ENCODE measurements around the gene CILP.

Gene CILP

DNA sequence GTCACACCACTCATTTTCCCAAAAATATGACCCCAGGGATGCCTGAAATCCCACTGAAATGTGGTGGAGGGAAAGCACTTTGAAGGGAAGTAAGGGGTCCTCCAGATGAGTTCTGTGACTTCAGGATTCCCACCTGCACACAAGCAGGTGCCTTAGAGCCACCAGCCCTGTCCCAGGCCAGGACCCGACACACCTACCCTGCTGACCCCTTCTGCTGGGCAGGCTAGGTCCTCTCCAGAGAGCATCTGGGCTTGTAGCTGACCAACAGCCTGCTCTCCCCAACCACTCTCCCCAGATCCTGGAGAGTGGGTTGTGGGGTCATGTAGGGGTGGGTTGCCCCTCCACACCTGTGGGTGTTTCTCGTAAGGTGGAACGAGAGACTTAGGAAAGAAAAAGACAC, 14.9 kb upstream of the CILP start:
- no peak for DNase-seq (ENCODE audit: low read depth)

DNA sequence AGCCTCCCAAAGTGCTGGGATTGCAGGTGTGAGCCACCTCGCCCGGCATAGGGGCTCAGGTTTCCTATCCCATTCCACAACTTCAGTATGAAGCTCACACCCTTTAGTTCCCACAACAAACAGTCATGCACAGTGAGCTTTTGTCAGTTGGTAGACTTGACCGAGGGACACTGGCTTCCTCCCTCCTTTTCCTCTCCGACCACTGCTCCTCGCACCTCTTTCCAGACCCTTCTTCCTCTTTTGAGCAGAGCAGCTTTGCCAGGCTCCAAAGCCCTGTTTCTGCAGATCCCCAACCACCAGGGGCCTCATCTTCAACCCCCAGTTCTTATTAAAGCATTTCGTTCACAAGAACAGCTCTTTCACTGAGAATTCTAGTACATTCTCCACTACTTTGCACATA, 12.7 kb upstream of the CILP start:
- DNase-seq (ENCODE audit: low read depth) = no peak

DNA sequence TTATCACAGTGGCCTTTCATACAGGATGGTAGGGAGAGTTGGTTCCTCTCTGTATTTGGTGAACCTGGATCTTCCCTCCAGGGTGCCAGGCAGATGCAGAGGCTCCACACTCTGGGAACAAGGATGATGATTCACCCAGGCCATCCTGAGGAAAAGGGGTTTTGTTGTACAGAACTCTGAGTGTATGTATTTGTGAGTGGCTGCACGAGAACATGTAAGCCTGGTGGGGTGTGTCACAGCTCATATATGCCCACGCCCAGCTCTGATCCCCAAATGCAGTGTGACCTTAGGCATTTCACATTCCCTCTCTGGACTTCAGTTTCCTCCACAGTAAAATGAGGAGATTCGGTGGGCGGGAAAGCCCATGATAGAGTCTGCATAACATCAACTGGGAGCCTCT, 11.6 kb upstream of the CILP start:
- no peak for DNase-seq (ENCODE audit: low read depth)

DNA sequence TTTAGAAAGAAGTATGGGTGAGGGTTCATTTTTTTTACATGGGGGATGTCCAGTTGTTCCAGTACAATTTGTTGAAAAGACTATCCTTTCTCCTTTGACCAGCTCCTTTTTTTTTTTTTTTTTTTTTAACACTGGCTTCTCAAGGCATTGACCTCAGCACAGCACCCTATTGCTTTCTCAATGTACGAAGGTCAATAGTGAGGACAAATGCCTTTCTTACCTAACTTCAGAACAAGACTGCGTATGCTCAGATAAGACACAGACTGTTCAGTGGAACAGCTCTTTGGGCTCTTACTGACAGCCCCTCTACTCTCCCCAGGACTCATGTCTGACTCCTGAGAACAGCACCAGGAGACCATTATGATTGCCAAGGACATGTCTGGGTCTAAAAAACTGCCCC, 10.4 kb upstream of the CILP start:
- DNase-seq (ENCODE audit: low read depth) = no peak

DNA sequence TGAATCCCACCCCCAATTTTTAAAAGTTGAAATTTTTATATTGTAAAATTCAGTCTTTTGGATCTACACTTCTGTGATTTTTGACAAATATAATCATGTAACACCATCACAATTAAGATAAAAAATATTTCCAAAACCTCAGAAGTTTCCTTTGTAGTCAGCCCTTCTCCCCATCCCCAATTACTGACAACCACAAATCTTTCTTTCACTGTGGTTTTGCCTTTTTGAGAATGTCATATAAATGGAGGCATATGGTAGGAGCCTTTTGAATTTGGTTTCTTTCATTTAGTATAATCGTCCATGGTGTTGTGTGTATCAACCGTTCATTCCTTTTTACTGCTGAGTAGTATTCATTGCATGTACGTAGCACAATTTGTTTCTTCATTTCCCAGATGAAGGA, 7.9 kb upstream of the CILP start:
- DNase-seq (ENCODE audit: low read depth) = no peak

DNA sequence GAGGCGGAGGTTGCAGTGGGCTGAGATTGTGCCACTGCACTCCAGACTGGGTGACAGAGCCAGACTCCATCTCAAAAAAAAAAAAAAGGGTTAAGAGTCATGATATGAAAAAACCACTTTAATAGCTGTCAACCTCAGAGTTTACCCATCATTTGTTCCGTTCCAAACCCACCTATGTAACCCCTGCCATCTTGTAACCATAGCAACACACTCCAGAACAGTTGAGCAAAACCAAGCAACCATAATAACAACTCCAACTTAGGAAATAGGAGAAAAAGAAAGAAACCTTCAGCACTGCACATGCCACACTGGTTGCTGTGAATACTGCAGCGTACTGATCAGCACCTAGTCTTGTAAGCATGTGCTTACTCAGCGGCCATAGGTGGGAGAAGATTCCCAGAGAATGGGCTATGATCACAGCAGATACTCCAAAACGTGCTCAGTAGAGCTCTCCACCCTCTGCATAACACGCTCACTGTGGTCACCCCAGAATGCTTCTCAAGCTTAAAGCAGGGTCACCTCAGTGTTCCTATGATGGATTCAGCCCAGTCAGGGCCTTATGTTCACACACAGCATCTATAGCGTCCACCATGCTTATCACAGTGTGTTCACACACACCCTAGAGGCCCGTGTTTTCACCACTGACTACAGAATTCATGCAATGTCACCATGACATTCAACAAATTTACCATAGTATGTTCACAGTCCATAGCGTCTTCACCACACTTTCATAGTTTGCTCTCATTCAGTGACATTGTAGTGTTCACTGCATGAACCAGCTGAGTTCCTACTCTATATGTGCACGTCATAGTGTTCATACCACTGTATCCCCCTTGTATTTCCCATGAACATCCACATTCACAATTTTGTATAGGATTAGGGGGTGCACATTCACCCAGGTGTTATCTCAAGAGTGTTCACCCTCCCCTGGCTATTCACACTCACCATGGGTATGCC, 6.5 kb upstream of the CILP start:
- DNase-seq (ENCODE audit: low read depth) = no peak

DNA sequence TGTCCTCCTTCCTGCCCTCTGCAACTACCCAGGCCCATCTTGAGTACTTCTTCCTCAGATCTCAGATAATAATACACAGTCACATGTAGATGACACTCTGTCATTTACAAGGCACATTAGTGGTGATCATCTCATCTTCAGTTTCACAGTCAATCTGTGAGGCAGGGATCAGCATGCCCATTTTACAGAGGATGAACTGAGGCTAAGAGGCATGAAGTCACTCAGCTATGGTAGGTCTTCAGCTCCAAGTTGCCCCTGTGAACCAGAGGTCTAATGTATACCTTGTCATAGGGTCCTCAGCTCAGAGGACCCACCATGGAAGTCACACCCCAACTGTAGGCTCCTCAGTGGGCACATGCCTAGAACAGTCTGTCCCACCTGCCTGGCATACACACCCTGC, 4.2 kb upstream of the CILP start:
- no peak for DNase-seq (ENCODE audit: low read depth)

DNA sequence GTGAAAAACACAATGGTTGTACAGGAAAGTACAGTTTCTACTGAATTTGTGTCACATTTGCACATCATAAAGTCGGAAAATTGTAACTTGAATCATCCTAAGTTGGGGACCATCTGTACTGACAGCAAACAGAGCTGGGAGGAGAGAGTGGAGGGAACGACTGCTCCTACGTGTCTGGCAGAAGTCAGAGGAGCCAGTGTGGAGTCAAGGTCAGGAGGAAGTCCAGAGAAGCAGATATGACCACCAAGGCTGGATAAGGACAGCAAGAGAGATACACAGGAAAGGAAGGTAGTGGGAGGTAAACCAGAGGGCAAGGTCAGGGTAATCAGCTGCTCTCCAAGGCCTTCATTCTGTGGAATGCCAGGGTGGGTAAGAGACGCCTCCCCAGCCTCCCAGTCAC, 2.7 kb upstream of the CILP start:
- no peak for DNase-seq (ENCODE audit: low read depth)

DNA sequence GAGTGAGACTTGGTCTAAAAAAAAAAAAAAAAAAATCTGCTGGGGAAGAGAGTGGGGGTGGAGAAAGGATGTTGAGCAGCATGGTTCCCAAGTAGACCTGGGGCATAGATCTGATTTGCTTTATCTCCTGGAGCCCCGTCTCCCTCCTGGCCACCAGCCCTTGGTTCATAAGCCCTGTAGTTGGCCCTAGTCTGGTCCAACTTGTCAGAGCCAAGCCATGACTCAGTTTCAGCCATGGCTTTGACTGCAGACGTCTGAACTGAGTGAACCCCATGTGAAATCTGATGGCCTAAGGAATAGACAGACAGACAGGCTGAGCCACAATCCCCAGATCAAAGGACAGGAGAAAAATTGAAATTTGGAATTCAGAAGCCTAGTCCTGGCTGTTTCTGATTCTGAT, 2.0 kb upstream of the CILP start:
- DNase-seq (ENCODE audit: low read depth) = no peak

DNA sequence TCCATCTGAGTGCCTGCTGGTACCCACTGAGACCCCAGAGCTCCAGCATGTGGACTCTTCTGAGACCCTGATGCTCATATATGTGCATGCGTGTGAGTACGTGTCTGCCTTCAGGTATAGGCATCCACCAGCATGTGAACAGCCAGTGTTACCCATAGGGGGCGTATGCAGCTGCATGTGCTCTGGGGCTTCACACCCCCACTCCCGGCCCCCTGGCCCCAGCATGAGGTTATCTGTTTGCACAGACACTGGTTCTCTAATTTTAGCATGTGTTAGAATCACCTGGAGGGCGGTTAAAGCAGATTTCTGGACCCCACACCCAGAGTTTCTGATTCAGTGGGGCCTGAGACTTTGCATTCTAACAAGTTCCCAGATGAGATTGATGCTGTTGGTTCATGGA, 824 bp upstream of the CILP start:
- DNase-seq (ENCODE audit: low read depth) = no peak

DNA sequence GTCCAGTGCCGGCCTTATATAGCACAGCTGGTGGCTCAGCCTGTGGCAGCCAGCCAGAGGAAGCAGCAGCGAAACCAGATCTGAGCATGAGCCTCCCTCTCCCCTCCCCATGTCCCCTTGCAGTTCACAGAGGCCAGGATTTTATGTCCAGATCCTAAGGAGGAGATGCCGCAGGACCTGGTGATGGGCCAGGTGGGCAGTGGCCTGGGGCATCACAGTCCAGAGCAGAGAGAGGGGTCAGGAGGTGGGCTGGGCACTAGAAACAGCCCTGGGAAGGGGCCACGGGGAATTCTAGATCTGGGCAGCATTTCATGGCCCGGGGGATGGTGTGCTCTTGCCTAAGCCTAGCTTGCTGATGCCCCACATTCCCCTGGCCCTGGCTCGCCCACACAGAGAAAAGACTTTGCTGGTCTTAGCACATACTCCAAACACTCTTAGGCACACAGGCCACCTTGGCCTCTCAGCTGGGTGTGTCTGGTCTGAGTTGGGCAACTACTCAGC, 259 bp upstream of the CILP start:
- DNase-seq (ENCODE audit: low read depth) = no peak

DNA sequence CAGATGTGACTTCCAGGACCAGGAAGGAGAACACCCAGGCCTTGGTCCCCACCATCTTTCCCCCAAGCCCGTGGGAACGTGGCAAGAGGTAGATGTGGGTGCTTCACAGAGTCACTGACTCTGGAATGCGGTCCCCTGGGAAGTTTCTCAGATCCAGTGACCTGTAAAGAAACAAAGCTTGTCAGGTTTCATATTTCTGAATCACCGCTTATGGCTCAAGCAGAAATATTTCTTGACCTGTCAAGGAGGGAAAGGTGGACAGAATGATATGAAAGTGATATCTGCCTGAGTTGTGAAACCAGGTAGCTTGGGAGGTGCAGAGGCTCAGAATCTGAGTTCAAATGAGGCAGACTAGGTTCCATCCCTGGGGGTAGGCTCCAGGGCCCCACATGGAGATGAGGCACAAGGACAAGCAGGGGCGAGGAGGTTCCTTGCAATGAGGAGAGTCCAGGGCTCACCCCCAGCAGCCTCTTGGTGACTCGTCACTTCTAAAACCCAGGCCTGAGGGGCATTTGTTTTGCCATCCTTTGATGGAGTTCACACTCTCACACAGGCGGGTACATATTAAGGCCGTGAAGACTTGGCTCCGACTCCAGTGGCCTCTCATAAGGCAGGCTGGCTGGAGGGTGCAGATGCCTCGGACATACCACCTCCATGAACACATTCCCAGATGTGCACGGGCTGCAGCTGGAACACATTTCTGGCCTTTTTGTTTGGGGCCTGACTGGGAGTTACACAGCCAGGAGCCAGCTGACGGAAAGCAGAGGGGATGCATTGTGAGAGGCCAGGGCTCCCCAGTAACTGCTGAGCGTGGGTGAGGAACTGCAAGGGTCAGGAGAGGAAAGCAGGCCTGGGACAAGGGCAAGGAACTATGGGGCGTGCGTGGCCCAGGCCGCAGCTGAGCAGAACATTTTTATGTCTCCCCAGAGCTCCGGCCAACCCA, 1.3 kb downstream of the CILP start:
- DNase-seq (ENCODE audit: low read depth) = no peak

DNA sequence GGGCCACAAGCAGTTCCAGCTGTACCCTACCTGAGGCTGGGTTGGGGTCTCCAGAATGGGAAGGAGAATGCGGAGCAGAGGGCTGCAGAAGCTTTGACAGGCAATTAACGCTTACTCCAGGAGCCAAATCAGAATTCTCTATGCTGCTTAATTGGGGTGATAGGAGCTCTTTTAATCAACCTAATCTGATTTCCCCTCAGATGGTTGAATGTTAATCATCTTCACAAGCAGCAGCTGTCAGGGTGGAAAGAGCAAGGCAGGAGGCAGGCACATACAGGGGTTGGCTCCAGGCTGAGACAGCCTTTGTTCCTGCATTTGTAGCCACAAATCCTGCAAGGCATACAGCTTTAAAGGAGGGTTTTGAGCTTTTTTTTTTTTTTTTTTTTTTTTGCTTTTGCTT, 2.6 kb downstream of the CILP start:
- no peak for DNase-seq (ENCODE audit: low read depth)

DNA sequence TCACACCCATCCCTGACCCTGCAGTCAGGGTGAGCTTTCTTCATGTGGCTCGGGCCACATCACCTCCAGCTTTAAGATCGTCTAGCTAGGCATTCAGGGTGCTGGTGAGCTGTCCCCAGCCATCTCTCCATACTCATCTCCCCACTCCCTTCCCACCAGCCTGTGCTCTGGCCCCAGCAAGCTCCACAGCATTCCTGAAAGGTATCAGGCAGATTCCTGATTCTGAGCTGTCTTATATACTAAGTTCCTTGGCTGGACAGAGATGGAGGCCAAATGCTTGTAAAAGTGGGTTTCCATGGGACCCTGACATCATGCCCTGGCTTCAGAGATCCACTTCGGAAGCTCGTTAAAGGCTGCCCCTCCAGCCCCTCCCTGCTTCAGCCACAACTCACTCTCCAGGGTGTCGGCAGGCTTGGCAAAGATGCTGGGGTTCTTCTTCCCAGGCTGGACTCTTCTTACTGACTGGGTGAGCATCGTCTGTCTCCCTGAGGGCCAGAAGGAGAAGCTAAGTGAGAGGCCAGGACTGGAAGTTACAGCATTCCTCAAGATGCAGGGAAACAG, 3.9 kb downstream of the CILP start:
- DNase-seq (ENCODE audit: low read depth) = no peak

DNA sequence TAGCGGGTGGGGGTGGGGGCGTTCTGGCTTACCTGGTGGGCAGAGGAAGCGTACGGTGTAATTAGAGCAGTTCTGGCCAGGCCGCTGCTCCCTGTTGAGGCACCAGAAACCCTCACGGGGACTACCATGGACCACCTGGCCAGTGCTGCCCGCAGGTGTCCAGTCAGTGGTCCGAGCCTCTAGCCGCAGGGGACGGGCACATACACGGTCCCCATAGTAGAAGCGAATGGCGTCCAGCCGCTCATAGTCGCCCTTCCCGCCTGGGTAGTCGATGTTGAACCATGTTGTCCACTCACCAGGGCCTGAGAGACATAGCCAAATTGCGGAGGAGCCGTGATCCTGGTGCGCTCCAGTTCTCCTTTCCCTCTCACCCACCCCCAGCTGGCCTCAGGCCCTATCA, 4.5 kb downstream of the CILP start:
- DNase-seq (ENCODE audit: low read depth) = no peak

DNA sequence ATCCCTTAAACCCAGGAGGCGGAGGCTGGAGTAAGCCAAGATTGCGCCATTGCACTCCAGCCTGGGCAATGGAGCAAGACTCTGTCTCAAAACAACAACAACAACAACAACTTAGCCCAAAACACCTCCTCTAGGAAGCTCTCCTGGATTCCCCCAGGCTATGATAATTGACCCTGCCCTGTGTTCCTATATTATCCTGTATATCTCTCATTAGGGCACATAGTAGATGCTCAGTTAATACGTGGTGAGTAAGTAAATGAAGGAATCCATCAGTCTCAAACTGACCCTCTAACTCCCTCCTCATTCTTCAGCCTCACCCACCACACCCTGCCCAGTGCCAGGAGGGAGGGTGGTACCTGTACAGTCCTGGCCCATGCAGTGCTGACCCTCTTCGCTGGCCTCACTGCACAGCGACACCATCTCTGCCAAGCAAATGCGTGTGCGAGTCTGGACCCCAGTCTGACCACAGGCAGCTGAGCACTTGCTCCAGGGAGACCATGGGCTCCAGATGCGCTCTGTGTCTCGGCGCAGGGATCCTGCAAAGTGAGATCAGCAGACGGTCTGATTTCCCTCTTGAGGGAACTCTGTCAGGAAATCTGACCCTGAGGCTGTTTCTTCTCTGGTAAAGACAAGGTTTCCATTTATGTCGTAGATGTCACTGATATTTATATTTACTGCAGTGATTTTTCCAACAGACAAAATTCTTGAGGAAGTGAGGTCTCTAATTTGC, 6.2 kb downstream of the CILP start:
- no peak for DNase-seq (ENCODE audit: low read depth)

DNA sequence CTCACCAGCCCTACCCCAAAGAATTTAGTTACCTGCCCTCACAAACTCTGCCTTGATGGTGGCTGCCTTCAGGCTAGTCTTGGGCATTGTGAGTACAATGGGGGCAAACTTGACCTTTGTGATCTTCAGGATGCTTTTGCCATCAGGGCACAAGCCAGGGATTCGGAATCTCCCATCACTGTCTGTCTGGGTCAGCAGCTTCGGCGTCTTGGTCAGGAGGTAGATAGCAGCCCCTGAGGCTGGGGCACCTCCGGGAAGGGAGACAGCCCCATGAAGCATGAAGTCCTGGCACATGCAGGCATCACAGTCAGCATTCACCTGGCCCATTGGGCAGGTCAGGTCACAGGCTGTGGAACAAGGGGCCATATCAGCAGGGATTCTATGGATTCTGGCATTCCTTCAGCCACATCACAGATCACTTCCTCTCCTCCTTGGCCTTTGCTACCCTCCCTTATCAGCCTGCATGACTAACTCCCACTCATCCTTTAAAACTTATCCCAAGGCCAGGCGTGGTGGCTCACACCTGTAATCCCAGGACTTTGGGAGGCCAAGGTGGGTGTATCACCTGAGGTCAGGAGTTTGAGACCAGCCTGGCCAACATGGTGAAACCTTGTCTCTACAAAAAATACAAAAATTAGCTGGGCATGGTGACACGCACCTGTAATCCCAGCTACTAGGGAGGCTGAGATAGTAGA, 6.9 kb downstream of the CILP start:
- no peak for DNase-seq (ENCODE audit: low read depth)

DNA sequence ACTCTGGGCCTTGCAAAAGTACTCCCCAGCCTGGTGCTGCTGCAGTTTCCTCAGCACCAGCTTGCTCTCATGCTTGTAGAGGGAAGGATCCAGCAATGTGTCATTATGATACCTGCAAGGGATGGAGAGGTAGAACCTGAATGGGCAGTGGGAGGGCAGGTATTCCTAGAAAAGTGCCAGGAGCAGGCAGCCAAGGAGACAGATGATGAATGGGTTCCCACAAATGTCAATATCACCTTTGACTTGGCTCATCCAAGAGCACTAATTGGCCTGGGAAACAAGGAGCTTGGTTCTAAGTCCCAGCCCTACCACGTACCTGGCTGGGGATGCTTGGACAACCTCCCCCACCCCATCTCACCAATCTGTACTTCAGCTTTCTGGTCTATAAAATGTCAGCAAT, 9.4 kb downstream of the CILP start:
- DNase-seq (ENCODE audit: low read depth) = no peak

DNA sequence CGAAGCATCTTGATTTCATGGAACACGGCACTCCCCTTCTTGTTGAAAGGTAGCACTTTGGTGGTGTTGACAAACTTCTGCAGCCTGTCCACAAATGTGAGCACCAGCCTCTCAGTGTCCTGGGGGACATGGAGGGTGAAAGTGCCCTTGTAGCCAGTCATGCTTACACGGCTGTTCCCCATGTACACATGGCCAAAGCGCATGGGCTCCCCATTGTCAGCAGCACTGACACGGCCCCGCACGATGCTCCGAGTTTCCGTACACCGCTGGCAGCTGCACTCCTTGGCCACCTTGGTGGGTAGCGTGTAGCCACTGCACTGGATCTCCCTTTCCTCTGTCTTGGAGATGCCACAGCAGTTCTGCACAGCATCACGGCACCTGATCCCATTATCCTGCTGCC, 12.7 kb downstream of the CILP start:
- no peak for DNase-seq (ENCODE audit: low read depth)

DNA sequence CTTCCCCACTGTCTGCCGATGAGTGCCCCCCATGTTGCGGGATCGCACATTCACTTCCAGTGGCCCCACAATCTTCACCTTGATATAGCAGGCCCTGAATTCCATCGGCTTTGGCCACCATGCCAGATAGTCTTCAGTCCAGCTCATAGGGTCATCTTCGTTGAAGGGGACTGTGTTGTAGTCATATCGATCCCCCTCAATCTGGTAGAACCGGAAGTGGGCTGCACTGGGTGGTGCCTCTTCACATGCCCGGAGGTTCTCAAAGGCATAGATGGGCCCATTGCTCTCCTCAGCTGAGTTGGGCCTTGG, 14.0 kb downstream of the CILP start:
- no peak for DNase-seq (ENCODE audit: low read depth)

DNA sequence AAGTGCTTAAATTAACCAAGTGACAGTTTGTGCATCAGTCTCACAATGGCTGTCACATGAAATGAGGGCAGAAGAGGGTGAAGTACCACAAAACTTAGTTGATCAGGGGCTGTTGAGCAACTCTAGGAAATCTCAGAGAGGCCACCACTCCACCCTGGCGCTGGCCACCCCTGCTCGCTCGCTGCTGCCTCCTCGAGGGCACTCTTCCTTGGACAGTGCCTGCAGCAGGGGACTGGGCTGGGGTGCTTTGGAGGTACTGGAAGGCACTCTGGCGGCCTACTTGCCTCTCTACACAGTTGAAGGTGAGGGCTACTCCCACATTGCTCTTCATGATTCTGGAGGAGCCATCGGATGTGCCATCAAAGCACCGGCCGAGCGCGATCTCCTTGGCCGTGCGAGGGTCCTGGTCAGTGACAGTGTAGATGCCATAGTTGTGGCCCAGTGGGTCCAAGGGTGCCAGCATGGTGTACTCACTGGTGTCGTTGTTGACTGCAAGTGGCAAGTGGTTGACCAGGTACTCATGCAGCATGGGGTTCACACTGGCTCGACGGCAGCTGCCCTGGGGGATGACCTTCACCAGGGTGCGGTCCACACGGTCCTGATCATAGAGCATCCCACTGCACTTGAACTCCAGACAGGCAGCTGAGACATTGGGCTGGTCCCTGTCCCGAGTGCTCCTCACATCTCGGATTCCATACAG, 14.5 kb downstream of the CILP start:
- no peak for DNase-seq (ENCODE audit: low read depth)

All from stimulated activated CD8-positive, alpha-beta memory T cell treated with anti-CD3 and anti-CD28 coated beads, Interleukin-15, amount 100 ng/mL, for 1 hour (primary cell).